ENCODE measurements around the gene AMBP.
"Not testable (repeated sequence)": the region's sequence is repeated elsewhere in the genome, so short reads cannot be mapped to it uniquely, and the experiment has no call there.

DNA sequence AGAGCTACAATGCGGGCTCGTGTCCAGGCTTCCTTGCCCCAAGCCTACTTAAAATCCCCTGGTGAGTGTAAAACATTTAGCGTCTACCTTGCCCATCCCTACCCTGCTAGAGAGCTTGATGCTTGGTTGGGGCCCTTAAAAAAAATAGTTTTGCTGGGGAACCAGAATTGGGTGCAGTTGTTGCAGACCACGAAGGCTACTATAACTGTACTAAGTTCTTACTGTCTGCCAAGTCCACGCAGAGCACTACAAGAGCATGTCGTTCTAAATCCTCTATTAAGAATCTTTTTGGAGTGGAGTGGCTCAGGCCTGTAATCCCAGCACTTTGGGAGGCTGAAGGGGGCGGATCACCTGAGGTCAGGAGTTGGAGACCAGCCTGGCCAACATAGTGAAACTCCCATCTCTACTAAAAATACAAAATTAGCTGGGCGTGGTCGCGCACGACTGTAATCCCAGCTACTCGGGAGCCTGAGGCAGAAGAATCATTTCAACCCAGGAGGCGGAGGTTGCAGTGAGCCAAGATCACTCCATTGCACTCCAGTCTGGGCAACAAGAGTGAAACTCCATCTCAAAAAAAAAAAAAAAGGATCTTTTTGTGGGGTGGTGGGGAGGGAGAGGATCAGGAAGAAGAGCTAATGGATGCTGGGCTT lies 4.8 kb upstream of the AMBP start:
- TF ChIP-seq, protein P1, sequence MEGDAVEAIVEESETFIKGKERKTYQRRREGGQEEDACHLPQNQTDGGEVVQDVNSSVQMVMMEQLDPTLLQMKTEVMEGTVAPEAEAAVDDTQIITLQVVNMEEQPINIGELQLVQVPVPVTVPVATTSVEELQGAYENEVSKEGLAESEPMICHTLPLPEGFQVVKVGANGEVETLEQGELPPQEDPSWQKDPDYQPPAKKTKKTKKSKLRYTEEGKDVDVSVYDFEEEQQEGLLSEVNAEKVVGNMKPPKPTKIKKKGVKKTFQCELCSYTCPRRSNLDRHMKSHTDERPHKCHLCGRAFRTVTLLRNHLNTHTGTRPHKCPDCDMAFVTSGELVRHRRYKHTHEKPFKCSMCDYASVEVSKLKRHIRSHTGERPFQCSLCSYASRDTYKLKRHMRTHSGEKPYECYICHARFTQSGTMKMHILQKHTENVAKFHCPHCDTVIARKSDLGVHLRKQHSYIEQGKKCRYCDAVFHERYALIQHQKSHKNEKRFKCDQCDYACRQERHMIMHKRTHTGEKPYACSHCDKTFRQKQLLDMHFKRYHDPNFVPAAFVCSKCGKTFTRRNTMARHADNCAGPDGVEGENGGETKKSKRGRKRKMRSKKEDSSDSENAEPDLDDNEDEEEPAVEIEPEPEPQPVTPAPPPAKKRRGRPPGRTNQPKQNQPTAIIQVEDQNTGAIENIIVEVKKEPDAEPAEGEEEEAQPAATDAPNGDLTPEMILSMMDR (conservative IDR thresholded peaks at IDR 0.05; ENCODE audit: low read length): not testable (repeated sequence)
- TF ChIP-seq EZH2phosphoT487 (IDR thresholded peaks at IDR 0.05; ENCODE audit: borderline replicate concordance): not testable (repeated sequence)
